Heart left ventricle (tissue), 16 donors: ENCODE results near the gene CDH11. TPM values are rescaled to one million over a fixed set of nuclear protein-coding genes. Genes with fewer than 3 reads are reported as not detected.

Source experiments
- ATAC-seq, 4 donors: fragments of 200-7000 bp; cut with Tn5 transposase; one replicate each; pipeline ENCODE4 v1.9.1; 2020 to 2022; ENCODE audit warnings: moderate library complexity in 4 of 4, mild to moderate bottlenecking in 3 of 4, moderate number of reproducible peaks in 1 of 4
- DNase-seq, 5 donors: peaks; one replicate each; pipeline ENCODE4 v3.0.0-alpha.2; 2020
- H3K27ac ChIP-seq, 12 donors: fragments of 200-600 bp; sonication (generic) in 4 of 12; one replicate each; pipeline versions ENCODE4 v1.5.0 to v1.8.0; 2016 to 2022; ENCODE audit warnings: mild to moderate bottlenecking in 2 of 12
- H3K27me3 ChIP-seq, 9 donors: fragments of 200-600 bp; sonication (generic) in 2 of 9; one replicate each; pipeline versions ENCODE4 v1.5.1 to v1.8.0; 2016 to 2022; ENCODE audit warnings: mild to moderate bottlenecking in 3 of 9
- H3K36me3 ChIP-seq, 9 donors: fragments of 200-600 bp; sonication (generic) in 2 of 9; one replicate each; pipeline versions ENCODE4 v1.5.0 to v1.8.0; 2018 to 2022; ENCODE audit warnings: mild to moderate bottlenecking in 2 of 9
- H3K4me1 ChIP-seq, 12 donors: fragments of 200-600 bp; sonication (generic) in 4 of 12; one replicate each; pipeline versions ENCODE4 v1.5.0 to v1.8.0; 2016 to 2022; ENCODE audit warnings: mild to moderate bottlenecking in 3 of 12
- H3K4me3 ChIP-seq, 12 donors: fragments of 200-600 bp; sonication (generic) in 4 of 12; one replicate each; pipeline versions ENCODE4 v1.5.0 to v1.8.0; 2017 to 2022; ENCODE audit warnings: mild to moderate bottlenecking in 9 of 12, moderate library complexity in 4 of 12
- H3K9me3 ChIP-seq, 12 donors: fragments of 200-600 bp; sonication (generic) in 4 of 12; one replicate each; pipeline versions ENCODE4 v1.5.0 to v1.8.0; 2016 to 2022; ENCODE audit warnings: mild to moderate bottlenecking in 1 of 12
- CTCF ChIP-seq, 12 donors: fragments of 200-600 bp; sonication (generic) in 4 of 12; IDR thresholded peaks; one replicate each; pipeline versions ENCODE4 v1.5.0 to v1.8.0; 2018 to 2022; ENCODE audit warnings: antibody characterized with exemption in 12 of 12, mild to moderate bottlenecking in 5 of 12
- POLR2A ChIP-seq, 2 donors: fragments of 450-650 bp; IDR thresholded peaks; one replicate each; pipeline ENCODE4 v1.6.1; 2017; ENCODE audit warnings: antibody characterized with exemption in 2 of 2, mild to moderate bottlenecking in 2 of 2, moderate library complexity in 2 of 2
- WGBS, 4 donors: extraction: QIAGEN DNeasy Blood & Tissue Kit in 2 of 4; methylation state at CpG; one replicate each; pipeline versions ENCODE4 v1.1.5 to v1.1.7; 2013 to 2018; 5-methylcytosine and 5-hydroxymethylcytosine counted together
- intact Hi-C, 10 donors: fragments of 100-400 bp; cut with DNase I; formaldehyde crosslinking; loops; one replicate each; pipeline versions ENCODE4 v1.11.1 to v1.14.2; 2022
- polyA plus RNA-seq, 2 donors: library from polyadenylated mRNA; stranded (reverse); fragments of 200-250 nt; gene quantifications; one replicate each; pipeline ENCODE4 v1.2.3, GENCODE V29; 2013
- total RNA-seq, 9 donors: library from RNA; depleted of rRNA in 2 of 9; stranded (reverse); fragments of >200 nt in 2 of 9; fragmentation: NEBNext Ultra II Directional in 3 of 9; extraction: Animal tissue kit (Norgen Biotek cat#: 25700) in 3 of 9; gene quantifications; one replicate each; pipeline versions ENCODE4 v1.1.0 to v1.2.4, GENCODE V29; 2016 to 2023
- donor health status: ischemic (EF 13 %, LVEDD 7.1; RV severe dilation, severe dysfunction).
- donor health status: healthy with polysubstance abuse.
- donor health status: DM: no; HTN: yes; CAD: no.
- donor health status: DM: no; HTN: no; CAD: no.
- donor health status: ischemic (EF 25% LVEDD 6.9; RV normal size, moderate dysfunction).
- donor health status: ischemic (EF 25% LVEDD 5.7; RV mildly dilated, moderate dysfunction).
- donor health status: healthy.
- donor health status: DM: yes; HTN: yes; CAD: no.
- donor health status: ischemic (EF 35%, LVEDD 5.7; RV mildly dilated, moderate dysfunction).
- donor health status: nonischemic (EF 11% LVEDD 7.7; RV severe dilation, severe dysfunction).
- donor health status: DM: yes; HTN: yes; CAD: no.
- donor health status: PGD.
- donor health status: ischemic (EF 29% LVEDD 5.4; RV normal size, mild dysfunction).
- donor health status: nonischemic (EF 23%, LVEDD 6.1; RV moderate dilation, normal function).

Gene CDH11
- total and polyA plus RNA-seq, 11 donors, result 1.4 to 37.1 (median 7.4) TPM

GRCh38 chr16:65068151-65068740 lies 53.6 kb downstream of the CDH11 start:
- Histone ChIP-seq H3K27ac (peak overlapping the region in 1 of 12 donors; percentile 14), H3K9me3 (no peaks in the 10 kb centered on the region), H3K27me3 (no peaks in the 10 kb centered on the region), H3K4me1 (peaks cover 0 to 32% (median 9%) of the 10 kb centered on the region in 12 donors), H3K4me3 (no peak overlapping the region), H3K36me3 (no peaks in the 10 kb centered on the region)
- intact Hi-C loops, result no loop called here
- no peak for TF ChIP-seq CTCF (IDR thresholded peaks at IDR 0.05)
- no peak for TF ChIP-seq POLR2A (IDR thresholded peaks at IDR 0.05)
- ATAC-seq (peak in 1 of 4 donors; percentile 15), DNase-seq (no peak)
- WGBS, 4 donors, result 47 to 51% (median 48%) methylated on average over 5 of the region's 5 CpGs

- Histone ChIP-seq H3K36me3 (no peaks in the 10 kb centered on the region), H3K4me1 (peaks cover 0 to 26% (median 9%) of the 10 kb centered on the region in 12 donors), H3K27me3 (no peaks in the 10 kb centered on the region), H3K4me3 (no peak overlapping the region), H3K9me3 (no peaks in the 10 kb centered on the region), H3K27ac (no peak overlapping the region)
- intact Hi-C loops, result no loop called here
- TF ChIP-seq CTCF (IDR thresholded peaks at IDR 0.05), result no peak
- no peak for TF ChIP-seq POLR2A (IDR thresholded peaks at IDR 0.05)
- 54 to 82% (median 63%) methylated on average over 1 of the region's 1 CpG for WGBS, 4 donors
- ATAC-seq (no peak), DNase-seq (no peak)
These were observed 55.2 kb downstream of the CDH11 start for GRCh38 chr16:65066651-65067050.

- Histone ChIP-seq H3K4me1 (peaks cover 0 to 12% (median 5%) of the 10 kb centered on the region in 12 donors), H3K36me3 (no peaks in the 10 kb centered on the region), H3K9me3 (no peaks in the 10 kb centered on the region), H3K27ac (no peak overlapping the region), H3K27me3 (no peaks in the 10 kb centered on the region), H3K4me3 (no peak overlapping the region)
- TF ChIP-seq POLR2A (IDR thresholded peaks at IDR 0.05) (no peak), CTCF (IDR thresholded peaks at IDR 0.05) (no peak)
- intact Hi-C loops, result no loop called here
- ATAC-seq, result no peak
- WGBS, 4 donors, result 76 to 89% (median 87%) methylated on average over 7 of the region's 7 CpGs
- DNase-seq, result no peak
These were observed 56.8 kb downstream of the CDH11 start for GRCh38 chr16:65065031-65065430.

GRCh38 chr16:65064131-65064530 lies 57.7 kb downstream of the CDH11 start:
- H3K4me3 ChIP-seq, result no peak overlapping the region
- peaks cover 0 to 12% (median 3%) of the 10 kb centered on the region in 12 donors for H3K4me1 ChIP-seq
- no peaks in the 10 kb centered on the region for H3K36me3 ChIP-seq
- DNase-seq (no peak), ATAC-seq (no peak)
- H3K27ac ChIP-seq, result no peak overlapping the region
- H3K9me3 ChIP-seq, result no peaks in the 10 kb centered on the region
- TF ChIP-seq POLR2A (IDR thresholded peaks at IDR 0.05) (no peak), CTCF (IDR thresholded peaks at IDR 0.05) (no peak)
- no peaks in the 10 kb centered on the region for H3K27me3 ChIP-seq
- intact Hi-C loops, result no loop called here
- 86 to 97% (median 91%) methylated on average over 2 of the region's 2 CpGs for WGBS, 4 donors
